Endothelial cell of umbilical vein (primary cell): ENCODE data around the gene COA7. TPM values are rescaled to one million over a fixed set of nuclear protein-coding genes. Genes with fewer than 3 reads are reported as not detected.

Experiments
- BruUV-seq: library from RNA; stranded (reverse); fragments of 400-500 nt; replicated peaks from 2 replicates; lab custom pipeline; 2021; lab: Mats Ljungman, UMichigan
- CTCF ChIA-PET: fragments of 300-600, 350-600 bp; sonication (Branson Sonifier 250); formaldehyde crosslinking; loops from one replicate; lab custom pipeline; 2021; ENCODE audit warnings: antibody characterized with exemption, inconsistent platforms; lab: Charles Lee
- POLR2A ChIA-PET: fragments of 300-600, 350-600 bp; sonication (Branson Sonifier 250); formaldehyde crosslinking; loops from one replicate; lab custom pipeline; 2021; ENCODE audit warnings: antibody characterized with exemption, inconsistent platforms; lab: Charles Lee
- DNase-seq: peaks from one replicate; pipeline ENCODE4 v3.0.0-alpha.2; 2011; ENCODE audit warnings: low read depth, low spot score
- FAIRE-seq: peaks from 2 replicates; lab custom pipeline; 2011; peaks lifted over from hg19 to GRCh38; lab: Jason Lieb, UNC
- H2AFZ ChIP-seq: 2 replicates; pipeline ENCODE4 v1.6.0; 2012; ENCODE audit warnings: low read depth, low read length, control low read depth, inconsistent platforms
- H3K27ac ChIP-seq: 2 replicates; pipeline ENCODE4 v1.5.1; 2011; ENCODE audit warnings: low read depth, mild to moderate bottlenecking, control low read depth, low read length, moderate library complexity; ENCODE audit not compliant: insufficient read depth
- H3K27me3 ChIP-seq, 2 experiments: 2 replicates each; pipeline versions ENCODE4 v1.6.0 to v1.6.1; 2011; ENCODE audit warnings: low read length in 2 of 2, mixed read lengths in 1 of 2; ENCODE audit not compliant: control insufficient read depth in 2 of 2, insufficient read depth in 2 of 2
- H3K36me3 ChIP-seq, 2 experiments: 2 replicates in 1 of 2; 3 replicates in 1 of 2; pipeline ENCODE4 v1.5.1; 2011; ENCODE audit warnings: low read length in 2 of 2, mild to moderate bottlenecking in 1 of 2, moderate library complexity in 1 of 2; ENCODE audit not compliant: control insufficient read depth in 2 of 2, insufficient read depth in 2 of 2; ENCODE audit errors: extremely low read depth in 1 of 2
- H3K4me1 ChIP-seq: 3 replicates; pipeline ENCODE4 v1.5.1; 2011; ENCODE audit warnings: mild to moderate bottlenecking, low read length; ENCODE audit not compliant: control insufficient read depth, insufficient read depth; ENCODE audit errors: extremely low read depth
- H3K4me2 ChIP-seq: 2 replicates; pipeline ENCODE4 v1.6.1; 2011; ENCODE audit warnings: low read length, control low read depth, mixed read lengths; ENCODE audit not compliant: insufficient read depth
- H3K4me3 ChIP-seq, 3 experiments: fragments of 200-600 bp in 1 of 3; sonication (generic), shearing (Covaris generic) in 1 of 3; replicated peaks in 1 of 3; 2 replicates each; pipeline ENCODE4 v1.5.1; 2011 to 2016; ENCODE audit warnings: control low read depth in 3 of 3, low read length in 3 of 3, mild to moderate bottlenecking in 2 of 3, inconsistent platforms in 1 of 3, low read depth in 1 of 3, moderate library complexity in 1 of 3; ENCODE audit not compliant: insufficient read depth in 1 of 3
- H3K79me2 ChIP-seq: 2 replicates; pipeline ENCODE4 v1.6.0; 2012; ENCODE audit warnings: low read length, inconsistent platforms; ENCODE audit not compliant: control insufficient read depth, insufficient read depth
- H3K9ac ChIP-seq: replicated peaks from 2 replicates; pipeline ENCODE3; 2011; ENCODE audit warnings: low read length, control low read depth; ENCODE audit not compliant: insufficient read depth; ENCODE audit errors: extremely low read depth
- H3K9me1 ChIP-seq: replicated peaks from 3 replicates; pipeline ENCODE4 v1.6.0; 2011; ENCODE audit warnings: mild to moderate bottlenecking, low read length; ENCODE audit not compliant: control insufficient read depth, insufficient read depth; ENCODE audit errors: extremely low read depth
- H3K9me3 ChIP-seq: replicated peaks from 2 replicates; pipeline ENCODE4 v1.5.1; 2012; ENCODE audit warnings: low read length, inconsistent platforms; ENCODE audit not compliant: control insufficient read depth, insufficient read depth
- H4K20me1 ChIP-seq: replicated peaks from 2 replicates; pipeline ENCODE3; 2011; ENCODE audit warnings: mild to moderate bottlenecking, low read length; ENCODE audit not compliant: control insufficient read depth, insufficient read depth; ENCODE audit errors: extremely low read depth
- CTCF ChIP-seq, 2 donors: IDR thresholded peaks; 1 replicate in 1 of 2; 2 replicates in 1 of 2; pipeline ENCODE4 v1.5.1; 2011; ENCODE audit warnings: low read length in 2 of 2, mild to moderate bottlenecking in 2 of 2, moderate library complexity in 2 of 2, control low read depth in 1 of 2, inconsistent platforms in 1 of 2, low read depth in 1 of 2; ENCODE audit not compliant: insufficient read depth in 1 of 2; ENCODE audit errors: extremely low read depth in 1 of 2
- FOS ChIP-seq: IDR thresholded peaks from 2 replicates; pipeline ENCODE4 v1.6.1; 2011; ENCODE audit warnings: mild to moderate bottlenecking, low read length, moderate library complexity, borderline replicate concordance; ENCODE audit not compliant: insufficient read depth
- JUN ChIP-seq: IDR thresholded peaks from 2 replicates; pipeline ENCODE4 v1.6.1; 2011; ENCODE audit warnings: borderline replicate concordance, low read depth; ENCODE audit not compliant: insufficient read length, insufficient read depth
- POLR2A ChIP-seq: IDR thresholded peaks from 2 replicates; pipeline ENCODE4 v1.6.1; 2012; ENCODE audit warnings: low read depth, mild to moderate bottlenecking, control low read depth, low read length
- dilution Hi-C: fragments of 300-500 bp; cut with MboI; formaldehyde crosslinking; loops from one replicate; pipeline ENCODE4 v1.15.0; 2019; ENCODE audit warnings: low sequenced_read_pairs; ENCODE audit not compliant: extremely low pct_ligation_motif_present
- intact Hi-C: fragments of 100-400 bp; cut with micrococcal nuclease; formaldehyde crosslinking; loops from one replicate; pipeline ENCODE4 v1.10.0; 2022
- polyA plus RNA-seq, 4 experiments: library from polyadenylated mRNA; depleted of rRNA in 3 of 4; stranded (reverse) in 3 of 4; unstranded in 1 of 4; fragments of >200 nt; gene quantifications; 2 replicates each; pipeline versions ENCODE4 v1.2.1 to v1.2.3, GENCODE V29; 2011 to 2012; ENCODE audit warnings: missing spikeins in 1 of 4
- small RNA-seq: library from RNA; depleted of rRNA; stranded (forward); fragments of <200 nt; gene quantifications from one replicate; pipeline ENCODE3, GENCODE V24; 2012; ENCODE audit warnings: low replicate concordance, low read depth; ENCODE audit not compliant: insufficient read depth, insufficient read length
- total RNA-seq: library from RNA; stranded (reverse); gene quantifications from 2 replicates; pipeline ENCODE4 v1.2.3, GENCODE V29; 2021

The COA7 gene
- total and polyA plus RNA-seq, 2 donors (not counting 3 experiments of a cell fraction or from before 2014, with no cell fraction given), result 11.7 to 28.6 TPM

- H3K4me1 ChIP-seq, result no peaks in the 10 kb centered on the region
- peaks cover 40 to 41% of the 10 kb centered on the region in 2 experiments for H3K27me3 ChIP-seq
- DNase-seq (no peak), FAIRE-seq (no peak)
- dilution Hi-C loops (no loop called here), intact Hi-C loops (no loop called here)
- H4K20me1 ChIP-seq, result no peaks in the 10 kb centered on the region
- POLR2A ChIA-PET, result no interaction called here
- H3K36me3 ChIP-seq, result no peaks in the 10 kb centered on the region
- H2AFZ ChIP-seq, result no peak overlapping the region
- H3K9me1 ChIP-seq, result no peaks in the 10 kb centered on the region
- H3K79me2 ChIP-seq, result no peaks in the 10 kb centered on the region
- H3K9ac ChIP-seq, result no peak overlapping the region
- no peak for TF ChIP-seq FOS
- TF ChIP-seq POLR2A, result no peak
- TF ChIP-seq CTCF (IDR thresholded peaks at IDR 0.05; ENCODE audit: extremely low read depth in 1 of 2, insufficient read depth in 1 of 2, low read depth in 1 of 2, low read length in 2 of 2), result no peak
- no peak for TF ChIP-seq JUN
- H3K4me2 ChIP-seq, result no peak overlapping the region
- no peak overlapping the region for H3K4me3 ChIP-seq
- CTCF ChIA-PET, result interaction anchor here (1.2 kb wide), 1 partner anchor 51 kb away, joined by 3 read pairs; no protein-coding TSS in a partner anchor
- BruUV-seq, result no TSS peak
- no peaks in the 10 kb centered on the region for H3K9me3 ChIP-seq
- no peak overlapping the region for H3K27ac ChIP-seq
Measured at GRCh38 chr1:52635321-52636089, 62.6 kb downstream of the COA7 start.

Small RNA genes lying within 50 kb of the gene (small RNA-seq; reads per million reads assigned to genes)
- gene RN7SL62P, result not detected

Other genes starting within 250 kb of the COA7 start
- gene TUT4, start 145.3 kb downstream of the COA7 start, total RNA-seq, result 40.5 and 41.2 TPM in 2 replicates
- 24.7 and 29.1 TPM in 2 replicates for gene TUT4, start 145.3 kb downstream of the COA7 start, polyA plus RNA-seq
- gene GPX7, start 96.0 kb downstream of the COA7 start, total RNA-seq, result 8.9 and 26.3 TPM in 2 replicates
- gene GPX7, start 96.0 kb downstream of the COA7 start, polyA plus RNA-seq, result 25.7 and 26.2 TPM in 2 replicates
- not detected in 2 replicates for gene SHISAL2A, start 65.2 kb downstream of the COA7 start, total RNA-seq
- gene SHISAL2A, start 65.2 kb downstream of the COA7 start, polyA plus RNA-seq, result not detected in 2 replicates
- 27.0 and 27.2 TPM in 2 replicates for gene ZYG11B, start 28.1 kb upstream of the COA7 start, total RNA-seq
- gene ZYG11B, start 28.1 kb upstream of the COA7 start, polyA plus RNA-seq, result 7.3 and 8.2 TPM in 2 replicates
- 1.3 and 2.1 TPM in 2 replicates for gene ZYG11A, start 144.4 kb upstream of the COA7 start, total RNA-seq
- 0.35 and 0.40 TPM in 2 replicates for gene ZYG11A, start 144.4 kb upstream of the COA7 start, polyA plus RNA-seq
- gene ECHDC2, start 223.4 kb upstream of the COA7 start, total RNA-seq, result 56.8 and 69.9 TPM in 2 replicates
- 38.3 and 38.7 TPM in 2 replicates for gene ECHDC2, start 223.4 kb upstream of the COA7 start, polyA plus RNA-seq
- 92.7 and 101 TPM in 2 replicates for gene SCP2, start 228.9 kb upstream of the COA7 start, total RNA-seq
- gene SCP2, start 228.9 kb upstream of the COA7 start, polyA plus RNA-seq, result 26.5 and 42.4 TPM in 2 replicates